Measurements from ENCODE around the gene NOS2. TPM values are rescaled to one million over a fixed set of nuclear protein-coding genes. Genes with fewer than 3 reads are reported as not detected.

The NOS2 gene
- total RNA-seq, 1 experiment from 2014 or later: 0.35 TPM

DNA sequence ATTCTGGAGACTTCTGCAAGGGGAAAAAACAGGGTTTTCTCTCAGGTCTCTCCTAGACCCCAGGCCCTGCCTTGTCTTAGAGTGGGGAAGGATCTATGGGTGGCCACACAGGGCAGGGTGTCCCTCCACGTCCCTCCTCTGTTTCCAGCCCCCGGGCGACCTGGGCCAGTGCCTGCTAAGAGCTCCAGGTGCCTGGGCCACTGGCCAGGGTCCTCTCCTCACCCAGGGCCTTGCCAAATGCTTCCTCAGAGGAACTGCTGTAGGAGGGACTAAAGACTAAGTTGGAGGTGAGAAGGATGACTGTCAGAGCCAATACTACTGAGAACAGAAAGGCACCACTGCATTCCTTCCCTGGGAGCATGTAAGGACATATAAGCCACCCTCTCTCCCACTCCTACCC is 11.4 kb downstream of the NOS2 start:
- no CpG with 5 or more reads among the region's 3 CpGs for WGBS (ENCODE audit: extremely low coverage, insufficient read length, low lambda C conversion rate)
- Histone ChIP-seq H4K20me1 (ENCODE audit: control insufficient read depth, insufficient read depth, insufficient read length) (no peaks in the 10 kb centered on the region), H3K4ac (ENCODE audit: low read depth, low read length) (no peak overlapping the region), H3K18ac (ENCODE audit: insufficient read length, low read depth, low read length) (no peak overlapping the region), H3K4me2 (ENCODE audit: insufficient read depth, insufficient read length, low read length) (no peak overlapping the region), H4K8ac (replicated peaks; ENCODE audit: insufficient read length, low read depth, low read length) (no peak overlapping the region), H3K56ac (ENCODE audit: insufficient read length, low read depth, low read length) (no peak overlapping the region), H2BK120ac (ENCODE audit: low read depth, low read length, poor library complexity, severe bottlenecking) (no peak overlapping the region), H2AFZ (ENCODE audit: low read length) (no peak overlapping the region), H2BK12ac (ENCODE audit: insufficient read length, low read depth, low read length) (no peak overlapping the region), H4K5ac (ENCODE audit: insufficient read length, low read depth, low read length) (no peak overlapping the region), H3K23me2 (ENCODE audit: insufficient read length, low read depth, low read length, poor library complexity, severe bottlenecking) (peaks cover 6% of the 10 kb centered on the region), H2BK15ac (ENCODE audit: low read depth, low read length) (no peak overlapping the region), H4K91ac (ENCODE audit: insufficient read length, low read depth, low read length) (no peak overlapping the region), H3K4me1 (ENCODE audit: insufficient read depth, low read length) (no peaks in the 10 kb centered on the region), H3K14ac (ENCODE audit: insufficient read depth, low read length) (no peak overlapping the region), H3K9ac (ENCODE audit: extremely low read depth, insufficient read length, low read length) (no peak overlapping the region), H2BK20ac (ENCODE audit: low read depth, low read length, poor library complexity, severe bottlenecking) (no peak overlapping the region), H2AK5ac (ENCODE audit: insufficient read length, low read length) (no peak overlapping the region), H3K9me3 (ENCODE audit: control insufficient read depth, low read depth, low read length) (no peaks in the 10 kb centered on the region), H3K79me2 (ENCODE audit: insufficient read depth, low read length) (no peaks in the 10 kb centered on the region), H3K23ac (ENCODE audit: insufficient read length, low read depth, low read length) (no peak overlapping the region), H3K27ac (ENCODE audit: insufficient read length, low read depth, low read length) (no peak overlapping the region), H2BK5ac (ENCODE audit: insufficient read length, low read length) (no peak overlapping the region), H3K27me3 (ENCODE audit: insufficient read depth, low read length) (peaks cover 1% of the 10 kb centered on the region; the same call in 1 of the 2 replicates), H3T11ph (ENCODE audit: low read length) (no peak overlapping the region), H3K79me1 (ENCODE audit: insufficient read depth, low read depth, low read length, poor library complexity, severe bottlenecking) (no peaks in the 10 kb centered on the region)
- no peak for DNase-seq
- Mint-ChIP-seq H3K36me3 (ENCODE audit: insufficient read depth in 1 of 3, low read depth in 3 of 3) (no peaks in the 10 kb centered on the region; a peak in 1 of 7 replicates), H3K27me3 (ENCODE audit: low read depth) (peaks cover 24% of the 10 kb centered on the region), H3K27ac (no peak overlapping the region), H3K4me3 (no peak overlapping the region), H3K4me1 (peaks cover 7% of the 10 kb centered on the region in 2 experiments), H3K9me3 (no peaks in the 10 kb centered on the region)
- TF ChIP-seq, protein P1, sequence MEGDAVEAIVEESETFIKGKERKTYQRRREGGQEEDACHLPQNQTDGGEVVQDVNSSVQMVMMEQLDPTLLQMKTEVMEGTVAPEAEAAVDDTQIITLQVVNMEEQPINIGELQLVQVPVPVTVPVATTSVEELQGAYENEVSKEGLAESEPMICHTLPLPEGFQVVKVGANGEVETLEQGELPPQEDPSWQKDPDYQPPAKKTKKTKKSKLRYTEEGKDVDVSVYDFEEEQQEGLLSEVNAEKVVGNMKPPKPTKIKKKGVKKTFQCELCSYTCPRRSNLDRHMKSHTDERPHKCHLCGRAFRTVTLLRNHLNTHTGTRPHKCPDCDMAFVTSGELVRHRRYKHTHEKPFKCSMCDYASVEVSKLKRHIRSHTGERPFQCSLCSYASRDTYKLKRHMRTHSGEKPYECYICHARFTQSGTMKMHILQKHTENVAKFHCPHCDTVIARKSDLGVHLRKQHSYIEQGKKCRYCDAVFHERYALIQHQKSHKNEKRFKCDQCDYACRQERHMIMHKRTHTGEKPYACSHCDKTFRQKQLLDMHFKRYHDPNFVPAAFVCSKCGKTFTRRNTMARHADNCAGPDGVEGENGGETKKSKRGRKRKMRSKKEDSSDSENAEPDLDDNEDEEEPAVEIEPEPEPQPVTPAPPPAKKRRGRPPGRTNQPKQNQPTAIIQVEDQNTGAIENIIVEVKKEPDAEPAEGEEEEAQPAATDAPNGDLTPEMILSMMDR (conservative IDR thresholded peaks at IDR 0.05): no peak

All from H9 (cell line).